Caki2 (cell line): ENCODE data around the gene PTPMT1. TPM values are rescaled to one million over a fixed set of nuclear protein-coding genes. Genes with fewer than 3 reads are reported as not detected.

Source experiments
- DNase-seq: peaks from one replicate; pipeline ENCODE4 v3.0.0-alpha.2; 2015; ENCODE audit warnings: low read depth
- in situ Hi-C: cut with HindIII; loops from 2 replicates; pipeline ENCODE4 v1.10.0; 2016; ENCODE audit warnings: low sequenced_read_pairs, low pct_unique_long_range_greater_than_20kb, mixed read lengths
- total RNA-seq: library from RNA; depleted of rRNA; stranded (reverse); fragments of >200 nt; shearing (Covaris generic); gene quantifications from 2 replicates; pipeline ENCODE4 v1.2.3, GENCODE V29; 2014; ENCODE audit warnings: low replicate concordance; rRNA removed

Gene PTPMT1
- total RNA-seq, 1 experiment from 2014 or later, result 109 TPM

GRCh38 chr11:47593934-47594855 lies 28.8 kb downstream of the PTPMT1 start, which contains the start of gene C1QTNF4:
C1QTNF4 (minus strand) TSS chr11:47594411; CDS start chr11:47590810, 3,601 bp downstream.
- in situ Hi-C loops, result no loop called here
- no peak for DNase-seq

- in situ Hi-C loops, result no loop called here
These were observed 29.6 kb downstream of the PTPMT1 start for GRCh38 chr11:47595029-47595428.

DNA sequence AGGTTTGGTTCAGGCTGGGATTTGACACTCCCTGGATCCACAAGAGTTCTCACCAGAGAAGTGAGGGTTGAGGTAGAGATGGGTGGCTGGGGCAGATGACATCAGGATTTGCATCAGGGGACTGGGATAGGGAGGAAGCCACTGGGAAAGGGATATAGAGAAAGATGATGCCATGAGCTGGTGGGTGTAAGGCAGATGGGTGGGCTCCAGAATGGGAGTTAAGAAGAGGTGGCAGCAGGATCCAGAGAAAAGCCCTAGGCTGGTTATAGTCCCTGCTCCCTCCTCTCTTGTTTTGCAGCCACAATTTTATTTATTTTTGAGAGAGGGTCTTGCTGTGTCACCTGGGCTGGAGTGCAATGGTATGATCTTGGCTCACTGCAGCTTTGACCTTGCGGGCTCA lies 30.6 kb downstream of the PTPMT1 start:
- in situ Hi-C loops, result no loop called here
- no peak for DNase-seq

More at GRCh38 chr11:47595029-47595428, 29.6 kb downstream of the PTPMT1 start:
- no peak for DNase-seq

GRCh38 chr11:47599902-47600301 lies 34.5 kb downstream of the PTPMT1 start:
- in situ Hi-C loops, result no loop called here
- DNase-seq, result no peak

DNA sequence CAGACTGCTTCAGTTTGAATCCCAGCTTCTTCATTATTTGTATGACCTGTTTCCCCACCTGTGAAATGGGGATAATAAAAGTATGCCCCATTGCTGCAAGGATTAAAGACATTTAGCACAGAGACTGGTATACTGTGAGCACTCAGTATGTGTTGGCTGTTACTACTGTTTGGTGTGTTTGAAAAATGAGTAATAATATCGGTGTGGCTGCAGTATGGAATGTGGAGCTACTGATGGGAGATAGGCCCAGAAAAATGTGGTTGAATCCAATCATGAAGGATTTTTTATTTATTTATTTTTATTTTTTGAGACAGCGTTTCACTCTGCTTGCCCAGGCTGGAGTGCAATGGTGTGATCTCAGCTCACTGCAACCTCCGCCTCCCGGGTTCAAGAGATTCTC lies 37.9 kb downstream of the PTPMT1 start:
- in situ Hi-C loops, result no loop called here
- DNase-seq, result no peak

- in situ Hi-C loops, result no loop called here
- no peak for DNase-seq
These were observed 40.5 kb downstream of the PTPMT1 start for GRCh38 chr11:47605921-47606320.

DNA sequence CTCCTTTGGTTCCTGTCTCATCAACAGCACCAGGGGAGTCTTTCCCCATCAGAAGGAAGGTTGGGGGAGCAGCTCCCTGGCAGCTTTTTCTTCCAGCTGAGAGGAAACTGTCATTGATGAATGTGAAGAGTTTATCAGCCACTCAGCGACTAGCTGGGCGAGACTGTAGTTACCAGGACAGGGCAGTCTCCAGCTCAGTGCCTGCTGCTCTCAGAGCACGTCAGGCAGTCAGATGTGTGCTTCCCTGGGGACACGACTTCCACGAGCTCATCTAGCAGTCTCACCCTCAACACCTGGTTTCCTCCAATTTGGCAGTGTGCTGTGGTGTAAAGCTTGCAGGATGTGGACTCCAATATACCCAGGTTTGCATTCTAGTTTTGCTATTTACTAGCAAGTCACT lies 41.3 kb downstream of the PTPMT1 start:
- no peak for DNase-seq
- in situ Hi-C loops, result no loop called here

- DNase-seq, result no peak
- in situ Hi-C loops, result no loop called here
These were observed 42.0 kb downstream of the PTPMT1 start for GRCh38 chr11:47607380-47607779.

- no peak for DNase-seq
- in situ Hi-C loops, result no loop called here
These were observed 44.3 kb downstream of the PTPMT1 start for GRCh38 chr11:47609675-47610074.

DNA sequence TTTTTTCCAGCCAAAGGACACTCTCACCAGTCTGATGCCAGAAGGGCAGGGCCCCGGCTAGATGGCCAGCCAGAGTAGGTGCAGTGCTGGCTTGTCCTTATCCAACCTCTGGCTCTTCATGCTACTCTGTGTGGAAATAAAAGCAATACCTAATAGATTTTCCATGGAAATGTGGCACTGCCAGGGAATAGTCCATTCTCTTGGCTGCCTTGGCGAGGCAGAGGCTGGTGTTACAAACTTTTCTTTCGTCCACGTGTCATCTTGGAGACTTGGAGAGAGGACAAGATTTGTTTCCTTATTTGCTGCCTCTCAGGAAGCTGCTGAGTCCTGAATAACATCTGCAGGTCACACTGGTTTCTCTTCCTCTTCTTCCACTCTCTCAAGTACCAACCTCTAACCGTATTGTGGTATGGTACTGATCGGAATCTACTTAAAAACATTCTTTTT lies 46.0 kb downstream of the PTPMT1 start:
- no peak for DNase-seq
- in situ Hi-C loops, result no loop called here

GRCh38 chr11:47615249-47615648 lies 49.9 kb downstream of the PTPMT1 start:
- in situ Hi-C loops, result no loop called here
- DNase-seq, result no peak

DNA sequence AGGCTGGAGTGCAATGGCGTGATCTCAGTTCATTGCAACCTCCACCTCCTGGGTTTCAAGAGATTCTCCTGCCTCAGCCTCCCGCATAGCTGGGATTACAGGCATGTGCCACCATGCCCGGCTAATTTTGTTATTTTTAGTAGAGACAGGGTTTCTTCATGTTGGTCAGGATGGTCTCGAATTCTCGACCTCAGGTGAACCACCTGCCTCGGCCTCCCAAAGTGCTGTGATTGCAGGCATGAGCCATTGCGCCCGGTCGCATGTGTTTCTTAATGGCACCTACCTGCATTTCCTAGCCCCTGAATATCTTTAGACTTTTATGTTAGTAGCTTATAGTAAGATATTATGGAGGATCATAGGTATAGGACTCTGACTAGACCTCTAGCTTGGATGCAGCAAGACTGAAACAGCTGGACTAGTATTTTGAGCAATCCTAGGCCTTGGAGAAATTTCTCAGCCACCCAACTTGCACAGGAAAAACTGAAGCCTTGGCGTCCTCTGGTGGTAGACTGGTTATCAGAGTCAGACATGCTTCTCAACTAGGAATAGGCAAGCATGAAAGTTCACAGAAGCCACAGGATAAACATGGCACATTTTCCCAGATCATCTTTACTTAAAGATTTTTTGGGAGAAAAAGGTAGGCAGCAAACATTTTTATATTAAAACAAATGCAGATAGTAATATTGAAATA lies 51.5 kb downstream of the PTPMT1 start:
- in situ Hi-C loops, result no loop called here
- DNase-seq, result peak; percentile 22

DNA sequence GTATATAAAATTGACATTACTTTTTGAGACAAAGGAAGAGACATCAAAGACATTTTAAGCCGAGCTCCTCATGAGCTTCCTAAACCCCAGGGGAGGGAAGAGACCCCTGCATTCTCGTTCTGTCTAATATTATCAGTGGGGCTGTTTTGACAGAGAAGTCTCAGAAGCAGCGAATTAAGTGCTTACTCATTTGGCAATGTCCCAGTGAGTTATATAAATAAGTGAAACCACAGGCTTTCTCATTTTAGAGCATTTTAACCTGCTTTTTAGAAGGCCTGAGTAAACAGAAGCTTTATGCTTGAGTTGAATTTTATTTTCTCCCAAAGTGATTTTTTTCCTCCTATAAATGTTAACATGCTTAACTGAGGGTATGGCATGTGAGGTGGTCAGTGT lies 52.0 kb downstream of the PTPMT1 start:
- DNase-seq, result peak; percentile 5
- in situ Hi-C loops, result no loop called here

- in situ Hi-C loops, result no loop called here
- DNase-seq, result no peak
These were observed 55.5 kb downstream of the PTPMT1 start for GRCh38 chr11:47620836-47621378.

Other genes with a start within 250 kb of the PTPMT1 start
- not detected in 2 replicates for gene MYBPC3, start 212.9 kb upstream of the PTPMT1 start, total RNA-seq
- gene SPI1, start 187.1 kb upstream of the PTPMT1 start, total RNA-seq, result not detected in 2 replicates
- gene SLC39A13, start 157.0 kb upstream of the PTPMT1 start, total RNA-seq, result 46.2 and 86.8 TPM in 2 replicates
- gene PSMC3, start 139.2 kb upstream of the PTPMT1 start, total RNA-seq, result 72.1 and 77.7 TPM in 2 replicates
- gene RAPSN, start 116.5 kb upstream of the PTPMT1 start, total RNA-seq, result not detected in 2 replicates
- 39.8 and 99.7 TPM in 2 replicates for gene CELF1, start 12.5 kb upstream of the PTPMT1 start, total RNA-seq
- gene KBTBD4, start 13.4 kb downstream of the PTPMT1 start, total RNA-seq, result 22.6 and 33.6 TPM in 2 replicates
- 96.4 and 117 TPM in 2 replicates for gene NDUFS3, start 13.5 kb downstream of the PTPMT1 start, total RNA-seq
- not detected in 2 replicates for gene FAM180B, start 21.1 kb downstream of the PTPMT1 start, total RNA-seq
- not detected in 2 replicates for gene C1QTNF4, start 28.8 kb downstream of the PTPMT1 start, total RNA-seq
- gene MTCH2, start 77.0 kb downstream of the PTPMT1 start, total RNA-seq, result 17.6 and 23.8 TPM in 2 replicates
- gene AGBL2, start 149.8 kb downstream of the PTPMT1 start, total RNA-seq, result 0.37 and 4.9 TPM in 2 replicates
- gene FNBP4, start 201.7 kb downstream of the PTPMT1 start, total RNA-seq, result 16.6 and 26.3 TPM in 2 replicates